Kidney epithelial cell (primary cell): ENCODE data around the gene KIAA1755. TPM values are rescaled to one million over a fixed set of nuclear protein-coding genes. Genes with fewer than 3 reads are reported as not detected.

Experiments
- DNase-seq: peaks from one replicate; pipeline ENCODE4 v3.0.0-alpha.2; 2010; ENCODE audit warnings: low read depth
- H3K27me3 ChIP-seq: 2 replicates; pipeline ENCODE4 v1.6.0; 2011; ENCODE audit warnings: low read length; ENCODE audit not compliant: control insufficient read depth, insufficient read depth
- H3K36me3 ChIP-seq: 2 replicates; pipeline ENCODE4 v1.5.1; 2011; ENCODE audit warnings: low read length; ENCODE audit not compliant: control insufficient read depth, insufficient read depth
- H3K4me3 ChIP-seq: 2 replicates; pipeline ENCODE4 v1.5.1; 2011; ENCODE audit warnings: low read depth, mild to moderate bottlenecking, control low read depth, low read length
- CTCF ChIP-seq: IDR thresholded peaks from 2 replicates; pipeline ENCODE4 v1.5.1; 2011; ENCODE audit warnings: mild to moderate bottlenecking, moderate library complexity, low read length, control low read depth, inconsistent platforms; ENCODE audit not compliant: insufficient read depth, poor library complexity, severe bottlenecking
- total RNA-seq: library from RNA; depleted of rRNA; stranded (reverse); fragments of >200 nt; gene quantifications from 2 replicates; pipeline ENCODE4 v1.2.3, GENCODE V29; 2015

Gene KIAA1755
- total RNA-seq, 1 donor from 2014 or later, result 1.4 TPM

GRCh38 chr20:38304845-38305447 lies 44.4 kb upstream of the KIAA1755 start:
- TF ChIP-seq CTCF, result peak; percentile 53
- peaks cover 25% of the 10 kb centered on the region for H3K27me3 ChIP-seq
- no peak for DNase-seq
- no peaks in the 10 kb centered on the region for H3K36me3 ChIP-seq
- H3K4me3 ChIP-seq, result no peak overlapping the region

- DNase-seq, result no peak
- TF ChIP-seq CTCF, result no peak
These were observed 43.4 kb upstream of the KIAA1755 start, which contains the start of gene BPI for GRCh38 chr20:38303908-38304379. Gene BPI, plus strand, starts transcription at chr20:38304156. Its CDS starts 68 bp downstream, at chr20:38304224.

GRCh38 chr20:38302786-38303185 lies 42.3 kb upstream of the KIAA1755 start:
- peaks cover 24% of the 10 kb centered on the region for H3K27me3 ChIP-seq
- no peak for DNase-seq
- no peaks in the 10 kb centered on the region for H3K36me3 ChIP-seq
- no peak overlapping the region for H3K4me3 ChIP-seq
- no peak for TF ChIP-seq CTCF

More at GRCh38 chr20:38303908-38304379, 43.4 kb upstream of the KIAA1755 start, which contains the start of gene BPI:
- Histone ChIP-seq H3K27me3 (peaks cover 24% of the 10 kb centered on the region), H3K36me3 (no peaks in the 10 kb centered on the region), H3K4me3 (no peak within 1 kb of the TSS)

- DNase-seq, result no peak
- TF ChIP-seq CTCF, result no peak
- Histone ChIP-seq H3K36me3 (no peaks in the 10 kb centered on the region), H3K4me3 (no peak overlapping the region), H3K27me3 (peaks cover 24% of the 10 kb centered on the region)
These were observed 40.8 kb upstream of the KIAA1755 start for GRCh38 chr20:38301309-38301708.

GRCh38 chr20:38300438-38300837 lies 39.9 kb upstream of the KIAA1755 start:
- H3K4me3 ChIP-seq, result no peak overlapping the region
- no peak for DNase-seq
- H3K36me3 ChIP-seq, result no peaks in the 10 kb centered on the region
- H3K27me3 ChIP-seq, result peaks cover 24% of the 10 kb centered on the region
- no peak for TF ChIP-seq CTCF

- DNase-seq, result no peak
- no peaks in the 10 kb centered on the region for H3K36me3 ChIP-seq
- H3K27me3 ChIP-seq, result peaks cover 24% of the 10 kb centered on the region
- no peak for TF ChIP-seq CTCF
- no peak overlapping the region for H3K4me3 ChIP-seq
These were observed 39.4 kb upstream of the KIAA1755 start for GRCh38 chr20:38299963-38300362.
